Right lung (tissue), 5 donors: ENCODE results near the gene UBR2. TPM values are rescaled to one million over a fixed set of nuclear protein-coding genes. Genes with fewer than 3 reads are reported as not detected.
"Not testable (repeated sequence)": the region's sequence is repeated elsewhere in the genome, so short reads cannot be mapped to it uniquely, and the experiment has no call there.

Experiments used
- DNase-seq, 2 donors: peaks; one replicate each; pipeline ENCODE4 v3.0.0-alpha.2; 2013
- polyA plus RNA-seq, 5 donors: library from polyadenylated mRNA; unstranded; fragments of 120-200 nt; gene quantifications; one replicate each; pipeline versions ENCODE4 v1.2.1 to v1.2.3, GENCODE V29; 2013; ENCODE audit warnings: inconsistent platforms in 1 of 5, low replicate concordance in 1 of 5; ENCODE audit not compliant: insufficient read length in 5 of 5, insufficient read depth in 1 of 5

Gene UBR2
- polyA plus RNA-seq, 5 donors, result 20.9 to 34.6 (median 31.0) TPM

- peak; percentile 80 to 82 for DNase-seq
Measured at GRCh38 chr6:42726485-42727086, 162.8 kb downstream of the UBR2 start.

- DNase-seq, result peak; percentile 41 to 58
Measured at GRCh38 chr6:42727087-42727611, 163.3 kb downstream of the UBR2 start.

DNA sequence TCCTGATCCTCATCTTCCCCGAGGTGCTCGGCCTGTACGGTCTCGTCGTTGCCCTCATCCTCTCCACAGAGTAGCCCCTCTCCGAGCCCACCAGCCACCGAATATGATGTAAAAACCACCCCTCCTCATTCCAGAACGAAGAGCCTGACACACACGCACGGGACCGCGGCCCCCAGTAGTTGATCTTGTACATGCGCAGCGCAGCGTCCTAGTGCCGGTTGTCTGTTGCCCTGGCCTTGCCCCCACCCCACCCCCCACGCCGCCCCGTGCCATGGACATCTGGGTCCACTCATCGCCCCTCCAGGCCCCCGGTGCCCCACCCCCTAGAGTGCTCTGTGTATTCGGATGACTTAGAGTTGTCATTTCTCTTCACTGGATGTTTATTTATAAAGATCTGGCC lies 163.8 kb downstream of the UBR2 start:
- DNase-seq, result no peak

DNA sequence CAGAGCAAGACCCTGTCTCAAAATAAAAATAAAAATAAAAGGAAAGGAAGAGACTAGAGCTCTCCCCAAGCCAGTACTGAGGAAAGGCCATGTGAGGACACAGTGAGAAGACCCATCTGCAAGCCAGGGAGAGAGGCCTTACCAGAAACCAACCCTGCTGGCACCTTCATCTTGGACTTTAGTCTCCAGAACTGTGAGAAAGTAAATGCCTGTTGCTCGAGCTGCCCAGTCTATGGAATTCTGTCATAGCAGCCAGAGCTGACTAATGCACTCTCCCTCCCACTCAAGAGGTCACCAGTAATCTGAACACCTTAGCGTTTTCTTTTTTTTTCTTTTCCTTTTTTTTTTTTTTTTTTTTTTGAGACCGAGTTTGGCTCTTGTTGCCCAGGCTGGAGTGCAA lies 165.9 kb downstream of the UBR2 start:
- DNase-seq, result no peak

DNA sequence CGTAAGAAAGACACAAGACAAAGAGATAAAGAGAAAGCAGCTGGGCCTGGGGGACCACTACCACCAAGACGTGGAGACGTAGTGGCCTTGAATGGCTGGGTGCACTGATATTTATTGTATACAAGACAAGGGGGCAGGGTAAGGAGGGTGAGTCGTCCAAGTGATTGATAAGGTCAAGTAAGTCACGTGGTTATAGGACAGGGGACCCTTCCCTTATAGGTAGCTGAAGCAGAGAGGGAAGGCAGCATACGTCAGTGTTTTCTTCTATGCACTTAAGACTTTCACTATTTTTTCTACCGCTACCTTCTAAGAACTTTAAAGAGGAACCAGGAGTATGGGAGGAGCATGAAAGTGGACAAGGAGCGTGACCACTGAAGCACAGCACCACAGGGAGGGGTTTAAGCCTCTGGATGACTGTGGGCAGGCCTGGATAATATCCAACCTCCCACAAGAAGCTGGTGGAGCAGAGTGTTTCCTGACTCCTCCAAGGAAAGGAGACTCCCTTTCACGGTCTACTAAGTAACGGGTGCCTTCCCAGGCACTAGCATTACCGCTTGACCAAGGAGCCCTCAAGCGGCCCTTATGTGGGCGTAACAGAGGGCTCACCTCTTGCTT lies 170.1 kb downstream of the UBR2 start:
- not testable (repeated sequence) for DNase-seq

- DNase-seq, result no peak
Measured at GRCh38 chr6:42735976-42736375, 172.1 kb downstream of the UBR2 start.

DNA sequence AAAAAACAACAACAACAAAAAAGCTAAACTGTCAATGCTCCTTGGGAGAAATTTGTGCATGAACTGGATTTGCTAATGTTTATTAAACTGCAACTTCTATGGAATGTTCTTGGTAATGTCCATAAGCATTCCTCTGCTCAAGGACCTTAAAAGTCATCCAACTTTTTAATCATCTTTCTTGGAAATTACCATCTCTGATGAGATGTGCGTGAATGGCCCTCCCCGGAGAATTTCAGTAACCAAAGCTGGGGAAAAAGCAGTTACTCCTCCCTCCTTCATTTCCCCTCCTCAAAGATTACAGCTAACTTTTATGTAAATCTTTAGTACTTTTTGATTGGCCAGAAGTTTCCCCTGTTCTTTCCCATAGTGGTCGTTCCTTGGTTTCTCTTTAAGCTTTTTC lies 176.9 kb downstream of the UBR2 start:
- DNase-seq, result no peak

GRCh38 chr6:42742116-42742894 lies 178.5 kb downstream of the UBR2 start:
- DNase-seq, result no peak

Other genes with a start within 250 kb of the UBR2 start
- 10 to 100 TPM; 19.2 to 21.0 (median 19.9) TPM for gene TRERF1, start 112.1 kb upstream of the UBR2 start, polyA plus RNA-seq
- 1 to 10 TPM; 2.5 to 6.1 (median 5.0) TPM for gene PRPH2, start 158.6 kb downstream of the UBR2 start, polyA plus RNA-seq
- gene TBCC, start 182.1 kb downstream of the UBR2 start, polyA plus RNA-seq, result 10 to 100 TPM; 14.4 to 22.7 (median 18.1) TPM
- 10 to 100 TPM; 14.1 to 20.2 (median 18.8) TPM for gene BICRAL, start 218.0 kb downstream of the UBR2 start, polyA plus RNA-seq